ENCODE results near the gene SNAP23.

SNAP23 gene

GRCh38 chr15:42495361-42496212, at the start of gene SNAP23:
Gene SNAP23, plus strand, starts transcription at chr15:42495634. Its CDS starts 16,213 bp downstream, at chr15:42511847.
- DNase-seq (ENCODE audit: extremely low read depth in 1 of 2, low read depth in 1 of 2), result peak; percentile 40 to 64

- DNase-seq (ENCODE audit: extremely low read depth in 1 of 2, low read depth in 1 of 2), result no peak
These were observed 47.8 kb upstream of the SNAP23 start for GRCh38 chr15:42447599-42447998.

- no peak for DNase-seq (ENCODE audit: extremely low read depth in 1 of 2, low read depth in 1 of 2)
These were observed 47.2 kb upstream of the SNAP23 start for GRCh38 chr15:42448281-42448680.

GRCh38 chr15:42449770-42450424, 45.5 kb upstream of the SNAP23 start:
- DNase-seq (ENCODE audit: extremely low read depth in 1 of 2, low read depth in 1 of 2), result no peak

- DNase-seq (ENCODE audit: extremely low read depth in 1 of 2, low read depth in 1 of 2), result no peak
These were observed 45.0 kb upstream of the SNAP23 start for GRCh38 chr15:42450425-42450790.

- no peak for DNase-seq (ENCODE audit: extremely low read depth in 1 of 2, low read depth in 1 of 2)
These were observed 41.6 kb upstream of the SNAP23 start for GRCh38 chr15:42453826-42454225.

GRCh38 chr15:42456531-42456930, 38.9 kb upstream of the SNAP23 start:
- DNase-seq (ENCODE audit: extremely low read depth in 1 of 2, low read depth in 1 of 2), result no peak

GRCh38 chr15:42456971-42457370, 38.5 kb upstream of the SNAP23 start:
- no peak for DNase-seq (ENCODE audit: extremely low read depth in 1 of 2, low read depth in 1 of 2)

GRCh38 chr15:42457445-42458442, 37.7 kb upstream of the SNAP23 start:
- DNase-seq (ENCODE audit: extremely low read depth in 1 of 2, low read depth in 1 of 2), result no peak

GRCh38 chr15:42461261-42461660, 34.2 kb upstream of the SNAP23 start:
- no peak for DNase-seq (ENCODE audit: extremely low read depth in 1 of 2, low read depth in 1 of 2)

- DNase-seq (ENCODE audit: extremely low read depth in 1 of 2, low read depth in 1 of 2), result no peak
These were observed 29.7 kb upstream of the SNAP23 start for GRCh38 chr15:42465520-42466259.

- DNase-seq (ENCODE audit: extremely low read depth in 1 of 2, low read depth in 1 of 2), result no peak
These were observed 24.4 kb upstream of the SNAP23 start for GRCh38 chr15:42471002-42471401.

GRCh38 chr15:42474827-42475226, 20.6 kb upstream of the SNAP23 start:
- DNase-seq (ENCODE audit: extremely low read depth in 1 of 2, low read depth in 1 of 2), result no peak

GRCh38 chr15:42482701-42483100, 12.7 kb upstream of the SNAP23 start:
- DNase-seq (ENCODE audit: extremely low read depth in 1 of 2, low read depth in 1 of 2), result no peak

- DNase-seq (ENCODE audit: extremely low read depth in 1 of 2, low read depth in 1 of 2), result no peak
These were observed 11.8 kb upstream of the SNAP23 start for GRCh38 chr15:42483677-42484076.

- no peak for DNase-seq (ENCODE audit: extremely low read depth in 1 of 2, low read depth in 1 of 2)
These were observed 5.2 kb upstream of the SNAP23 start for GRCh38 chr15:42490291-42490670.

- peak; percentile 71 to 77 for DNase-seq (ENCODE audit: extremely low read depth in 1 of 2, low read depth in 1 of 2)
These were observed 4.5 kb upstream of the SNAP23 start, which contains the start of gene ZNF106 for GRCh38 chr15:42490671-42491538. Gene ZNF106, minus strand, starts transcription at chr15:42491141. Its CDS starts 18,852 bp downstream, at chr15:42472289.

GRCh38 chr15:42491539-42492225, 3.8 kb upstream of the SNAP23 start:
- no peak for DNase-seq (ENCODE audit: extremely low read depth in 1 of 2, low read depth in 1 of 2)

GRCh38 chr15:42493679-42494078, 1.8 kb upstream of the SNAP23 start:
- DNase-seq (ENCODE audit: extremely low read depth in 1 of 2, low read depth in 1 of 2), result no peak

Measured in activated CD8-positive, alpha-beta memory T cell treated with anti-CD3 and anti-CD28 coated beads for 1 hour (primary cell).